Eye (tissue), 1 donor: ENCODE results near the gene ARSB.

ENCODE experiments used
- DNase-seq: peaks from one replicate; pipeline ENCODE4 v3.0.0-alpha.2; 2015

The ARSB gene

GRCh38 chr5:78829811-78830527, 155.1 kb downstream of the ARSB start:
- DNase-seq = no peak

GRCh38 chr5:78827725-78828124, 157.4 kb downstream of the ARSB start:
- no peak for DNase-seq

GRCh38 chr5:78824831-78825281, 160.3 kb downstream of the ARSB start:
- DNase-seq = peak; percentile 55

GRCh38 chr5:78823196-78823595, 161.9 kb downstream of the ARSB start:
- DNase-seq = no peak

- DNase-seq = no peak
Measured at GRCh38 chr5:78821536-78822021, 163.5 kb downstream of the ARSB start.

GRCh38 chr5:78819707-78820106, 165.4 kb downstream of the ARSB start:
- DNase-seq = no peak

- DNase-seq = no peak
Measured at GRCh38 chr5:78819166-78819565, 165.9 kb downstream of the ARSB start.

- DNase-seq = no peak
Measured at GRCh38 chr5:78816143-78816765, 168.9 kb downstream of the ARSB start.

GRCh38 chr5:78813906-78814530, 171.1 kb downstream of the ARSB start:
- DNase-seq = no peak

GRCh38 chr5:78813286-78813685, 171.8 kb downstream of the ARSB start:
- DNase-seq = no peak

GRCh38 chr5:78811866-78812265, 173.2 kb downstream of the ARSB start:
- DNase-seq = peak; percentile 46

- peak; percentile 72 for DNase-seq
Measured at GRCh38 chr5:78811121-78811817, 173.8 kb downstream of the ARSB start.

GRCh38 chr5:78810098-78810920, 174.8 kb downstream of the ARSB start:
- no peak for DNase-seq

- DNase-seq = peak; percentile 31
Measured at GRCh38 chr5:78809444-78809843, 175.7 kb downstream of the ARSB start.

- DNase-seq = no peak
Measured at GRCh38 chr5:78808818-78809217, 176.3 kb downstream of the ARSB start.

- no peak for DNase-seq
Measured at GRCh38 chr5:78808380-78808779, 176.7 kb downstream of the ARSB start.

- DNase-seq = peak; percentile 81
Measured at GRCh38 chr5:78806544-78806943, 178.6 kb downstream of the ARSB start.

- DNase-seq = no peak
Measured at GRCh38 chr5:78805474-78806124, 179.5 kb downstream of the ARSB start.

GRCh38 chr5:78804995-78805394, 180.1 kb downstream of the ARSB start:
- DNase-seq = no peak

GRCh38 chr5:78803941-78804340, 181.2 kb downstream of the ARSB start:
- no peak for DNase-seq

- DNase-seq = no peak
Measured at GRCh38 chr5:78803353-78803752, 181.8 kb downstream of the ARSB start.

- no peak for DNase-seq
Measured at GRCh38 chr5:78801413-78801812, 183.7 kb downstream of the ARSB start.
